Mammary microvascular endothelial cell (primary cell): Measurements from ENCODE around the gene PLXNA2. TPM values are rescaled to one million over a fixed set of nuclear protein-coding genes. Genes with fewer than 3 reads are reported as not detected.

Source experiments
- total RNA-seq: library from RNA; depleted of rRNA; stranded (reverse); fragments of >200 nt; gene quantifications from 2 replicates; pipeline ENCODE4 v1.2.3, GENCODE V29; 2015

The PLXNA2 gene, protein sequence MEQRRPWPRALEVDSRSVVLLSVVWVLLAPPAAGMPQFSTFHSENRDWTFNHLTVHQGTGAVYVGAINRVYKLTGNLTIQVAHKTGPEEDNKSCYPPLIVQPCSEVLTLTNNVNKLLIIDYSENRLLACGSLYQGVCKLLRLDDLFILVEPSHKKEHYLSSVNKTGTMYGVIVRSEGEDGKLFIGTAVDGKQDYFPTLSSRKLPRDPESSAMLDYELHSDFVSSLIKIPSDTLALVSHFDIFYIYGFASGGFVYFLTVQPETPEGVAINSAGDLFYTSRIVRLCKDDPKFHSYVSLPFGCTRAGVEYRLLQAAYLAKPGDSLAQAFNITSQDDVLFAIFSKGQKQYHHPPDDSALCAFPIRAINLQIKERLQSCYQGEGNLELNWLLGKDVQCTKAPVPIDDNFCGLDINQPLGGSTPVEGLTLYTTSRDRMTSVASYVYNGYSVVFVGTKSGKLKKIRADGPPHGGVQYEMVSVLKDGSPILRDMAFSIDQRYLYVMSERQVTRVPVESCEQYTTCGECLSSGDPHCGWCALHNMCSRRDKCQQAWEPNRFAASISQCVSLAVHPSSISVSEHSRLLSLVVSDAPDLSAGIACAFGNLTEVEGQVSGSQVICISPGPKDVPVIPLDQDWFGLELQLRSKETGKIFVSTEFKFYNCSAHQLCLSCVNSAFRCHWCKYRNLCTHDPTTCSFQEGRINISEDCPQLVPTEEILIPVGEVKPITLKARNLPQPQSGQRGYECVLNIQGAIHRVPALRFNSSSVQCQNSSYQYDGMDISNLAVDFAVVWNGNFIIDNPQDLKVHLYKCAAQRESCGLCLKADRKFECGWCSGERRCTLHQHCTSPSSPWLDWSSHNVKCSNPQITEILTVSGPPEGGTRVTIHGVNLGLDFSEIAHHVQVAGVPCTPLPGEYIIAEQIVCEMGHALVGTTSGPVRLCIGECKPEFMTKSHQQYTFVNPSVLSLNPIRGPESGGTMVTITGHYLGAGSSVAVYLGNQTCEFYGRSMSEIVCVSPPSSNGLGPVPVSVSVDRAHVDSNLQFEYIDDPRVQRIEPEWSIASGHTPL (N-terminal part only)
- total RNA-seq, result 112 and 123 TPM in 2 replicates

GRCh38 chr1:208243967-208244916 lies at the start of gene PLXNA2:
TSS of gene PLXNA2 (minus strand) at chr1:208244384. CDS start at chr1:208217922, 26,462 bp downstream.

